ENCODE measurements around the gene RNF149. TPM values are rescaled to one million over a fixed set of nuclear protein-coding genes. Genes with fewer than 3 reads are reported as not detected.

RNF149 gene
- 100 to 1,000 TPM; 105 to 107 TPM for total RNA-seq

DNA sequence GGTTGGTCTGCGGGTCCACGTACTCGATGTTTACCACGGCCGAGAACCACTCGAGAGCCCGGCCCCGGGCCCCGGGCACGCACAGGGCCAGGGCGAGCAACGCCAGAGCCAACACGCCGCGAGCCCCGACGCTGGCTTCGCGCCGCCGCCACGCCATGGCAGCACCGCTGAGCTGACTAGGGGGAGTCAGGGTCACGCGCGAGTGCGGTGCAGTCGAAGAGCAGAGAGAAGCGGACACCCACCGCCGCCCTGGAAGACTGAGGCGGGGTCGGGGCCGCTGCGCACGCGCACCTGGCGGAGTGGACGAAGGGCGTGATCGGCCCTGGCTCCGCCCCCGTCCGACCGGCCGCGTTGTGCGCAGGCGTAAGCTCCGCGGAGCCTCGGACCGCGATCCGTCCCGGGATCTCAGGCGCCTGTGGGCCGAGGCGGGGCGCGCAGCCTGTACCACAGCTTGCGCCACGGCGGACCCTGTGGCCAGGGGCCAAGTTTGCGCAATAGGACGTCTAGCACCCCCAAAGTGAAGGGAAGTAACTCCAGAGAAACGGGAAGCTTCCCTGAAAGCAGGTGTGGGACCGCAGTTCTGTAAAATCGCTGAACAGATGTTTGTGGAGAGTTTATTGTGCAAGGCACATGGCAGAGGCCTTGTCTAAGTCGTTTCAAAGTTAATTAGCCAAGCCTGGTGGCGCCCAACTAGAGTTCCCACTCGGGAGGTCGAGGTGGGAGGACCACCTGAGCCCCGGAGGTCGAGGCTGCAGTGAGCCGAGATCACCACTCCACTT lies at the start of gene RNF149:
TSS of gene RNF149 (minus strand) at position 270 of the 779 bp plus-strand sequence. CDS start at position 157, 113 bp downstream.

GRCh38 chr2:101252408-101253012 lies 56.0 kb downstream of the RNF149 start, which contains the start of gene CNOT11:
TSS of gene CNOT11 (plus strand) at chr2:101252886. CDS start at chr2:101252965, 79 bp downstream.

Small RNA genes lying within 50 kb of the gene (microRNA-seq; reads per million reads assigned to microRNA genes)
- 2.7 reads per million, percentile 12 among the genes with 10 or more reads in this experiment for gene MIR5696 (ENCODE audit: borderline microRNAs expressed, borderline replicate concordance)

Other genes with a start within 250 kb of the RNF149 start
- gene TBC1D8, start 157.3 kb downstream of the RNF149 start, total RNA-seq, result under 1 TPM; 0.58 to 0.67 TPM
- gene CNOT11, start 55.8 kb downstream of the RNF149 start, total RNA-seq, result 10 to 100 TPM; 61.2 to 62.6 TPM
- gene CREG2, start 78.8 kb upstream of the RNF149 start, total RNA-seq, result 1 to 10 TPM in 1 of 2 experiments, under 1 TPM in 1; 0.43 to 1.1 TPM
- 1 to 10 TPM in 1 of 2 experiments, under 1 TPM in 1; 0.73 to 1.0 TPM for gene RFX8, start 166.4 kb upstream of the RNF149 start, total RNA-seq